Measurements from ENCODE around the gene TIAL1. TPM values are rescaled to one million over a fixed set of nuclear protein-coding genes. Genes with fewer than 3 reads are reported as not detected.
"Not testable (repeated sequence)": the region's sequence is repeated elsewhere in the genome, so short reads cannot be mapped to it uniquely, and the experiment has no call there.

Gene TIAL1
- polyA plus RNA-seq, 4 donors: 128 to 229 (median 164) TPM

DNA sequence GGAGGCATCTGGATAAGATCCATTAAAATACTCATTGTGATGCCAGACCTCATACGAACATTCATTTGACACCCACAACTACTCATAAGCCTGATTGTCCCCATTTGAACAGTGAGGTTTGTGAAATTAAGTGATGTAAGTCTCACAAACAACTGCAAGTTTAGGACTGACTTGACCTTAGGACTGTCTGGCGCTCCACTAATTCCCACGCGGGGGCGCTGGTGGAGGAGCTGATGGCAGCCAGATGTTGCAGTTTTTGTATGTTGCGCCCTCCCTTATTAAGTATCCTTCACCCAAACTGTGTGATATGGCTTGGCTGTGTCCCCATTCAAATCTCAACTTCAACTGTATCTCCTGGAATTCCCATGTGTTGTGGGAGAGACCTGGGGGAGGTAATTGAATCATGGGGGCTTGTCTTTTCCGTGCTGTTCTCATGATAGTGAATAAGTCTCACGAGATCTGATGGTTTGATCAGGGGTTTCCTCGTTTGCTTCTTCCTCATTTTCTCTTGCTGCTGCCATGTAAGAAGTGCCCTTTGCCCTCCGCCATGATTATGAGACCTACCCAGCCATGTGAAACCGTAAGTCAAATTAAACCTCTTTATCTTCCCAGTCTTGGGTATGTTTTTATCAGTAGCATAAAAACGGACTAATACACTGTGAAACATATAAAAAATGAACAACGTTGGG, 20.3 kb upstream of the TIAL1 start:
- DNase-seq (ENCODE audit: low read depth in 4 of 4, low spot score in 2 of 4): no peak

DNA sequence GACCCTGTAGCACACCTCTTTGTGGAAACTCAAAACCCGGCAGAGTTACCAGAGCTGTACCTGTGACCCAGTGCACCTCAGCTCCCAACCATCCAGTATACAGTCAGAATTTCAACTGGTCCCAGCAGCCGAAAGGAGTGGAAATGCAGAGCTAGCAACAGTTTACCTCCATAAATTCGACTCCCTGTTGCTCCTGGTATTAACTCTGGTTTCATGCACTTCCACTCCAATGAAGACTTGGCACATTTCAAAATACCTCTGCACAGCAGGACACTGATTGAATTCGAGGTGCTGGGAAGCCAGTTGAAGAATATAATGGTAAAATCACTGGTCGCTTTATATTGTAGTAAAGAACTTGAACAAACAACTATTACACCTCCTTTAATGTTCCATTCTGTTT, 17.9 kb upstream of the TIAL1 start:
- no peak for DNase-seq (ENCODE audit: low read depth in 4 of 4, low spot score in 2 of 4)

DNA sequence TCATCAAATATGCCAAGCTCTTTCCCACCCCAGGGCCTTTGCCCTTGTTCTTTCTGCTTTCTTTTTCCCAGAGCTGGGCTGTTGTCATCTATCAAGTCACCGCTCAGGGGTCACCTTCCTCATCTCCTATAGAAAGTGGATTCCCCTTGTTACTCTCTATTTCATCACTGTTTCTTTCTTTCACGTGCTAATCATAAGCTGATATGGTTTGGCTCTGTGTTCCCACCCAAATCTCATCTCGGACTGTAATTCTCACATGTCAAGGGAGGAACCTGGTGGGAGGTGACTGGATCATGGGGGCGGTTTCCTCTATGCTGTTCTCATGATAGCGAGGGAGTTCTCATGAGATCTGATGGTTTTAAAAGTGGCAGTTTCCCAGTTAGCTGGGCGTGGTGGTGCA, 17.0 kb upstream of the TIAL1 start:
- DNase-seq (ENCODE audit: low read depth in 4 of 4, low spot score in 2 of 4): no peak

DNA sequence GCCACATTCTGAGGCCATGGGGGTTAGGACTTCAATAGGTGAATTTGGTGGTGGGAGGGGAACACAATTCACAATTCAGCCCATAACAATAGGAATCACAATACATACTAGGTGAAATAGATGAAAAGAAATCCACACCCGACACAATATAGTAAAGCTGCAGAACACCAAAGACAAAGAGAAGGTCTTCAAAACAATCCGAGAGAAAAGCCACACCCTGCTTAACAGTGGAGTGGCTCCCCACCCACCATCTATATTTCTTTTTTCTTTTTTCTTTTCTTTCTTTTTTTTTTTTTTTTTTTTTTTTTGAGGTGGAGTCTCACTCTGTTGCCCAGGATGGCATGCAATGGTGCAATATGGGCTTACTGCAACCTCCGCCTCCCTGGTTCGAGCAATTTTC, 14.7 kb upstream of the TIAL1 start:
- DNase-seq (ENCODE audit: low read depth in 4 of 4, low spot score in 2 of 4): no peak

DNA sequence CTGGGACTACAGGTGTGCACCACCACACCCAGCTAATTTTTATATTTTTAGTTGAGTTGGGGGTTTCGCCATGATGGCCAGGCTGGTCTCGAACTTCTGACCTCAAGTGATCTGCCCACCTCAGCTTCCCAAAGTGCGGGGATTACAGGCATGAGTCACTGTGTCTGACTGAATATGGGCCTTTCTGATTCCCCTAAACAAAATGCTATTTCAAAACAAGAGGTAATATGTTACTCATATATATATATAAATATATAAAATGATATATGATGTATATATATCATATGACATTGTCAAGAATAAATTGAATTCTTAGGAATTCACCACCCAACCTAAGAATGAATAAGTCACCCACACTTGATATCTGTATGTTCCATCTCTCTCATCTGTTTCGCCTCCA, 12.8 kb upstream of the TIAL1 start:
- DNase-seq (ENCODE audit: low read depth in 4 of 4, low spot score in 2 of 4): no peak

DNA sequence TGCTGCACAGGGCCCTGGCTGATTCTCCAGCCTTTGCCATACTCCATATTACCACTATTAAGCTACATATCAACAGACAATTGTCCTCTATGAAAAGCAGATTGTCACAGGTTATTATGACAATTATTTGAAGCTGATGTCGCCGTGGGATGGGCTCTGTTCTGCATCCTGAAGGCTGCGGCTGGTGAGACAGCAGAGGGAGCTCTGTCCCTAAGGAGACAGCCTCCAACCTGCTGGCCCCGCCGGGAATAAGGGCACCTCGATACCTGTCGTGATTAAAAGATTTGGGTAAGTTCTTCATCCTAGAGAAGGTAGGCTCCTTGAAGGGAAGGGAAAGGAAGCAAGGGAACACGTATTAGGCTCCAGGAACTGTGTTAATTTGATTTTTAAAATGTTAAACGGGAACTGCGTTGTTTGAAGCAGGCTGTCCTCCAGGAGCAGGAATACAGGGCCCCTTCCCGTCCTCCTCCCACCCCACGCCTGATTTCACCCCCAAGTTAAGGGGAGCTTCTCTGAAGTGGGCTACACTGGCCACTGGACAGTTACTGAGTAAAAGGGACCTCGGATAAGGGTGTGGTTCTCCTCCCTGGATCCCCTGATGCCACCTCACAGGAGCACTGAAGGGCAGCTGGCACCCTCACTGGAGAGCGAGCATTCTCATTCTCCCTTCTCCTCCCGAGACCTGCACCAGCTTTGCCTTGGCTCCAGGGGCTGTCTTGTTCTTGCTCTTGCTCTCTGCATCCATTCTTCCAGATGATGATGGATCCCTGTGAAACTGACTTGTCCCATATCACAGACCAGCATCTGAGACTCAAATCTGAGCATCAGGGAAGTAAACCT, 11.8 kb upstream of the TIAL1 start:
- DNase-seq (ENCODE audit: low read depth in 4 of 4, low spot score in 2 of 4): no peak

DNA sequence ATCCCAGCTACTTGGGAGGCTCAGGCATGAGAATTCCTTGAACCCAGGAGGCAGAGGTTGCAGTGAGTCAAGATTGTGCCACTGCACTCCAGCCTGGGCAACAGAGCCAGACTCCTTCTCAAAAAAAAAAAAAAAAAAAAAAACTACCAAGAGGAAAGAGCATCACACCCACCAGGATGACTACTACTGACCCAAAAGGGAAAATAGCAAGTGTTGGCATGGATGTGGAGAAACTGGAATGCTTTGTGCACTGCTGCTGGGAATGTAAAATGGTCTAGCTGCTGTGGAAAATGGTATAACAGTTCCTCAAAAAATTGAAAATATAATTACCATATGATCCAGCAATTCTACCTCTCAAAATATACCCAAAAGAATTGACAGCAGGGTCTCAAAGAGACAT, 7.7 kb upstream of the TIAL1 start:
- no peak for DNase-seq (ENCODE audit: low read depth in 4 of 4, low spot score in 2 of 4)

DNA sequence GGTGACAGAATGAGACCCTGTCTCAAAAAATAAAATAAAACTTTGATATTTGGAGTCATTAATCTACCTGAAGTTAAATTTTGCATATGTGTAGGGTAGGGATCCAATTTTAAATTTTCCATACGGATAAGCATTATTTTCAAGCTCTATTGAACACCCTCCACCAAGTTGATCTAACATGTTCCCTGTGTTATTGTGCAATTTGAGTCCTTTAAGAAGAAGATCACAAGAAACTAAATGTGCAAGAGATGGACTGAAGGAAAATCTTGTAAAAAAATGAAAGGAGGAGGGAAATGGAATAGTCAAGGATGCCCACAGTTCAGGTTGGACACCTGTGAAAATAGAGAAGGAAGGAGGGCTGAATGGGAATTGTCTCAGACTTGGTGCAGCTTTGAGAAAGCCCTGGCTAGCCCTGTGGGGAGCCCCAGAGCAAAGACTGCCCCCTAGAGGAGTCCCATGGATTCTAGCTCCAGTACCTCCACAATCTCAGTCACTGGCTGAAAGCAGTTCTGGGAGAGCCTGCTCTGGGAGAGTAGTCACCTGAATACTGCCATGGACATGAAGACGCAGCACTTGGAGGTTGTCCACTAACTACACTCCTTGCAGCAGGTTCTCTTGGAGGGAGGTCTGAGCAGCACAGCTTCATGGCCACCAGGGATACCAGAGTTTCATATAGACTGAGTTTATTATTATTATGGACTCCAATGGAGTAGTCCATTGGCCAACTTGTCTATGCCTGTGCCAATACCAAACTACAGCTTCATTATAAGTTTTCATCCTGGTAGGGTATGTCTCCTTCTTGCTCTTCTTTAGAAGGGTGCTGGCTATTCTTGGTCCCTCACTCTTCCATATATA, 5.7 kb upstream of the TIAL1 start:
- DNase-seq (ENCODE audit: low read depth in 4 of 4, low spot score in 2 of 4): no peak

DNA sequence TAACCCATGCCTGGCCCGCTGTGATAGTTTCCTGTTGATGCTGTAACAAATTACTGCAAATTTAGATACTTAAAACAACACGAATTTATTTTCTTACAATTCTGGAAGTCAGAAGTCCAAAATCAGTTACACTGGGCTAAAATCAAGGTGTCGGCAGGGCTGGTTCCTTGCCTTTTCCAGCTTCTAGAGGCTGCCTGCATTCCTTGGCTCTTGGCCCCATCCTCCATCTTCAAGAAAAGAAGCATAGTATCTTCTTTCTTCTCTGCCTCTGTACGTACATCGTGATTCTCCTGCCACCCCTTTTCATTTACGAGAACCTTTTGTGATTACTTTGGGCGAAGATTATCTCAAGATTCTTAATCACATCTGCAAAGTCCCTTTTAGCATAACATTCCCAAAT, 1.6 kb upstream of the TIAL1 start:
- DNase-seq (ENCODE audit: low read depth in 4 of 4, low spot score in 2 of 4): no peak

DNA sequence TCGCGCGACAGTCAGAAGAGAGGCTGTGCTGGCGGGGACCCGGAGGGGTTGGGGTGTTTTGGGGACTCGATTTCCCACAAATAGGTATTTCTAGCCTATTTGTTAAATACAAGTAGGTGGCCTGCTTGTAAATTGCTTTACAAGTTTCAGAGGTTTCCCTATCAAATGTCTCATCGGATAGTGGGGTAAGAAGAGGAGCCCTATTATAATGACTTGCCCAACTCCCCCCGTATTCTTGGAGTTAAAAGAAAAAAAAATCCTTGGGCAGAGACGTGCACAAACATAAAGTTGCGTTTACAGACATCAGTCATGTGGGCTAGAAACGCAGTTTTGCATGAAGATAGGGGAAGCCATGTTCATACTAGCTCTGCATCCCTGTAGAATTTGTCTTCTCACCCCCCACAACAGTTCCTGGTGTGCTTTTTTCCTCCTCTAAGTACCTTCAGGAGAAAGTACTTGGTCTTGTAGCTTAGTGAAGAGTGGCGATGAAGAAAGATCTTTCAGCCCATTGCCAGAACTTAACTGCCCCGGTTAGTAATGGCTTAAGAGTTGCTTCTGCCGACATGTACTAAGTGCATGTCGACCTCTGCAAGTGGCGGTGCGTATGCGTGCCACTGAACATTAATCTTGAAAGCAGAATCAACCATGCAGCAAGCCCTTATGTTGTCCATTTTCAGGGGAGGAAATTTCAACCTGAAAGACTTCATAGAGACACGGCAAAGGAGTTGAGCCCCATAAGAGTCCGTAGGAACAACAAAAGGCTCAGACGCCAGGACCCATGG, 832 bp upstream of the TIAL1 start:
- peak in 1 of 4 donors; percentile 34 for DNase-seq (ENCODE audit: low read depth in 4 of 4, low spot score in 2 of 4)

DNA sequence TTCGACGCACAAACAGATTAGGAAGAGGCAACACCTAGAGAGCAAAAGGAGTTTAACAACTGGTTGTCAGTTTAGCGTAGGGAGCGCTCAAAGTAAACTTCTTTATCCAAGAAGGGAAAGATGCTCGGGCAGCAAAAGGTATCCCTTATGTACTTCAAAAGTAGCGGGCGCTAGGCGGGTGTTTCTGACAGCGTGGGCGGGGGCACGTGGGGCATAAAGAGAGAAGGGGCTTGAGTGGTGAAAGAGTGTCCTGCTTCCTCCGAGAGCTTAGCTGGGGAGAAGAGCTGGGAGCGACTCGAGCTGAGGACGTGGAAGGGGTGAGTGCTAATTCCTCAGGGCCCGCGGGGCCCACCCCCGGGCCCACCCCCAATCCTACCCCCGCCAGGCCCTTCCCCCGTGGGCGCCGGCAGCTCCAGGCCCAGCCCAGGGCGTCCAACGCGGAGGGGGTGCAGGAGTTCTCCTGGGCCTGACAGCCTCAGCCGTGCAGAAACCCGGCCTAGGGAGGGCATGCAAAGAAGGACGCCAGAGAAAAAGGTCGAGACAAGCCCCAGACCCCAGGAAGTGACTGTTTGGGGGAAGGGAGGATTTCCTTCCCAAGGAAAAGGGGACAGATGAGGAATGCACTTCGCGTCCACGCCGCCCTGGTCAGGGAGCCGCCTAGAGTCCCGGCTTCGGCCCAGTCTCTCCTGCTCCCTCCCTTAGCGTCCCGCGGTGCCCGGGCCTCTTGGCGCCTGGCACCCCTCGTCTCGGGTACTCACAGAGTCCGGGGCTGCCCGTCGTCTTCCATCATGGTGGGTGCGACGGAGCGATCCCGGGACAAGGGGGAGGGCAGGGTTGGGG, 868 bp downstream of the TIAL1 start:
- peak in 2 of 4 donors; percentile 26 to 31 for DNase-seq (ENCODE audit: low read depth in 4 of 4, low spot score in 2 of 4)

DNA sequence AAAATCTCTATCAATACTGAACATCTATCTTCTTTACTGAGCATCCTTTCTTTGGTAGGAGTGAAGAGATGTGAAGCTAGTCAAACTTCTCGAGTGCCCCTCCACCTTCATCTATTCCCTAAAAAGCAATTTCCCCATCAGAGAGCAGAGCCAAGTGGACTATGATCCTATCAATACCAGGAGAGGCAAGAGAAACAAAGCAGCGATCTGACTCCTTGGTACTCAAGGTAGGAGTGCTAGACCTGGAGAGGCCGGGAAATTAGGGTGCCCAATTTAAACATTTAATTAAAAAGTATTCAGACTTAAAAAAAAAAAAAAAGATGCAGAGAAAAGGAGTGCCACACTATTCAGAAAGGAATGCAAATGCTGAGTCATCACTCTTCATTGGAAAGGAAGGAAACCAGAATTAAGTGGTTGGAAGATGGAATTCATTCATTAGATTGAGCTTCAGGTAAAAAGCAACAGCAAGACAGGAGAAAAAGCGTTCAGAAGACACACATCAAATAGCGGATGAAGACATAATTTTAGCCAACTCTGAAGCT, 1.6 kb downstream of the TIAL1 start:
- no peak for DNase-seq (ENCODE audit: low read depth in 4 of 4, low spot score in 2 of 4)

DNA sequence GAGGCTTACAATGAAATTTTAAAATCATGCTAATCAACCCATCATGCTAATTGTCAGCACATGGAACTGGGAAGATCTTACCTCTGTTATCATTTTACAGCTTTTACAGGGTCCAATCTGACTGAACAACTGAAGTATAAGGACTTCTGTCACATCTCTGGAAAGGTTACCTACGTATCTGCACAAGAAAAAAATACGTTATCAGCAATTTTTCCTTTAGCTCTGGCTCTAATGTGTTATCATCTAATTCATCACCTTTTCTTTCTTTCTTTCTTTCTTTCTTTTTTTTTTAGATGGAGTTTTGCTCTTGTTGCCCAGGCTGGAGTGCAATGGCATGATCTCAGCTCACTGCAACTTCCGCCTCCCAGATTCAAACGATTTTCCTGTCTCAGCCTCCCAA, 8.7 kb downstream of the TIAL1 start:
- DNase-seq (ENCODE audit: low read depth in 4 of 4, low spot score in 2 of 4): no peak

DNA sequence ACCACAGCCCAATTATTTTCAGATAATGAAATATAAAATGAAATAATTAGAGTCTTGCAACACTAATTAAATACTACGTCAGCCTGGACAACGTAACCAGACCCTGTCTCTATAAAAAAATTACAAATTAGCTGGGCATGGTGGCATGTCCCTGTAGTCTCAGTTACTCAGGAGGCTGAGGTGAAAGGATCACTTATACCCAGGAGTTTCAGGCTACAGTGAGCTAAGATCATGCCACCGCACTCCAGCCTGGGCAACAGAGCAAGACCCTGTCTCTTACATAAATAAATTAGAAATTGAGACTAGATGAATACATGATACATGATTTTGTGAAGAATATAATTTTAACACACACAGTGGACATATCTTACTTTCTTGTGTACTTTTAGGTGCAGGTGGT, 18.4 kb downstream of the TIAL1 start:
- DNase-seq (ENCODE audit: low read depth in 4 of 4, low spot score in 2 of 4): no peak

DNA sequence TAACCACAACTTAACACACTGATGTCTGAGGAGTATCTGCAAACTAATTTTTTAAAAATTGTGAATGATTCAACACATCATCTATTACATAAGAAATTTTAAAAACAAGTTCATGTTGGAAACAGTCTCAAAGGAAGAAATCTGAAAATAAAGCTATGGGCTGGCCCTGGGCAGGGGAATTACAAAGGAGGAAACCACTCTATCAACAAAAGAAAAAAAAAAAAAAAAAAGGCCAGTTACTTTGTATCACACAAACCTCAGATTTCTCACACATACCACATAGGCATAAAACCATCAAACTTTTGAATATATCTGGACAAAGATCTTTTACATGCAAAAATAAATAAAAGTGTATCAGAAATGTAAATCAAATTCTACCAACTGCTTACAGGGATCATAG, 20.8 kb downstream of the TIAL1 start:
- no peak for DNase-seq (ENCODE audit: low read depth in 4 of 4, low spot score in 2 of 4)

DNA sequence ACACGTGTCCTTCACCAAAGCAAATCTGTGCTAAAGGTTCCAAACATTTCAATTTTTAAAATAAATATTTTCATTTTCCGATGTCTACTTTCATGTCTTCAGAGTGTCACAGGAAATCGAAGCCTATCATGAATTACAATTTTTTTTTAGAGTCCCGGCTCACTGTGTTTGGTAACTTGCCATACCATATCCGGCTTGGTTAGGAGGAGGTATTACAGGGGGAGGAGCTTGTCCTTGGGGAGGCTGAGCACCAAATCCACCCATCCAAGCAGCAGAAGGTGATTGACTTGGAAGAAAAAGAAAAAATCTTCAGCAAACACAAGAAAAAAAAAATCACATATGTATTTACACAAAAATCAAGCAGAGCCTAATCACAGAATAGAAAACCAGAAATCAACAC, 21.3 kb downstream of the TIAL1 start:
- DNase-seq (ENCODE audit: low read depth in 4 of 4, low spot score in 2 of 4): no peak

DNA sequence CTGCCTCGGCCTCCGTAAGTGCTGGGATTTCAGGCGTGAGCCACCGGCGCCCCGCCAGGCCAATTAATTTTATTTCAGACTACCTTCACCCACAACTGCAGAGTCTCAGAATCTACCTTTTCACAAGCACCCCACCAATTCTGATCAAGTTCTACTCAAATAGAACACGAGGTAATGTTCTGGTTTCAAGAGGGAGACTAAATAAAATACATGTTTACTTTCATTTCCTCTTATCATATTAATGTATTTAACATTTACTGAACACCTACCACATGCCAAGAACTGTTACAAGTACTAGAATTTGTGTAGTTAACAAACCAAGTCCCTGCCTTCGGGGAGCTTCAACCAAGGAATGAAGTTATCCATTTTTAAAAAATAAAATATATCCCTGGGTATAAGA, 28.8 kb downstream of the TIAL1 start:
- DNase-seq (ENCODE audit: low read depth in 4 of 4, low spot score in 2 of 4): no peak

DNA sequence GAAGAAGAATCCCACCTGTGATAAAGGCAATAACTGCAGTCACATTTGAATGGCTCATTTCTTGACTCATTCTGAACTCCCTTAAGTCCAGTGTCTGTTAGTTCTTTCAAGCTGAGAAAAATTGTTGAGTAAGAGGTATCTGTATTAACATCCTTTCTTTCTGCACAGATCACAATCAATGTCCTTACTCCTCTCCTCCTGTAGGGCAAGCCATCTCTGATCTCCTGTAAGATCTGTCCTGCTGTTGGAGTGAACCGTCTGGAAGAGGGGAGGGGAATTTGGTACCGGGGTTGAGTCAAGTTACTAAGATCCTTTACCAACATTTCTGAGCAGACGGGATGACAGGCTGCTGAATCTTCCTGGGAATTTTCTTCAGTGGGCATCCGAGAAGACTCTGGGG, 34.7 kb downstream of the TIAL1 start:
- no peak for DNase-seq (ENCODE audit: low read depth in 4 of 4, low spot score in 2 of 4)

DNA sequence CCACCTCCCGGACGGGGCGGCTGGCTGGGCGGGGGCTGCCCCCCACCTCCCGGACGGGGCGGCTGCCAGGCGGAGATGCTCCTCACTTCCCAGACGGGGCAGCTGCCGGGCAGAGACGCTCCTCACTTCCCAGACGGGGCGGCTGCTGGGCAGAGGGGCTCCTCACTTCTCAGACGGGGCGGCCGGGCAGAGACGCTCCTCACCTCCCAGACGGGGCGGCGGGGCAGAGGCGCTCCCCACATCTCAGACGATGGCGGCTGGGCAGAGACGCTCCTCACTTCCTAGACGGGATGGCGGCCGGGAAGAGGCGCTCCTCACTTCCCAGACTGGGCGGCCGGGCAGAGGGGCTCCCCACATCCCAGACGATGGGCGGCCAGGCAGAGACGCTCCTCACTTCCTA, 37.3 kb downstream of the TIAL1 start:
- not testable (repeated sequence) for DNase-seq (ENCODE audit: low read depth in 4 of 4, low spot score in 2 of 4)
